Lung (tissue), 12 donors: ENCODE data around the gene EML1. TPM values are rescaled to one million over a fixed set of nuclear protein-coding genes. Genes with fewer than 3 reads are reported as not detected.

Source experiments
- ATAC-seq: fragments of 200-7000 bp; cut with Tn5 transposase; one replicate; pipeline ENCODE4 v1.9.1; 2020; ENCODE audit warnings: moderate number of reproducible peaks; ENCODE audit not compliant: insufficient read depth, low FRiP score
- DNase-seq, 3 donors: peaks; one replicate each; pipeline ENCODE4 v3.0.0-alpha.2; 2013 to 2017
- H3K27ac ChIP-seq, 2 donors: one replicate each; pipeline ENCODE4 v1.5.1; 2013; ENCODE audit warnings: mild to moderate bottlenecking in 2 of 2, moderate library complexity in 2 of 2, control low read depth in 1 of 2, inconsistent platforms in 1 of 2, low read depth in 1 of 2, low read length in 1 of 2
- H3K27me3 ChIP-seq, 3 donors: one replicate each; pipeline ENCODE4 v1.5.1; 2013; ENCODE audit warnings: low read length in 2 of 3; ENCODE audit not compliant: control insufficient read depth in 3 of 3, insufficient read depth in 3 of 3
- H3K36me3 ChIP-seq, 4 donors: one replicate each; pipeline ENCODE4 v1.5.1; 2013; ENCODE audit warnings: low read length in 4 of 4, mild to moderate bottlenecking in 1 of 4, moderate library complexity in 1 of 4; ENCODE audit not compliant: control insufficient read depth in 4 of 4, insufficient read depth in 4 of 4
- H3K4me1 ChIP-seq, 5 donors: one replicate each; pipeline ENCODE4 v1.5.1; 2013; ENCODE audit warnings: low read length in 5 of 5, mild to moderate bottlenecking in 2 of 5, moderate library complexity in 1 of 5; ENCODE audit not compliant: control insufficient read depth in 5 of 5, insufficient read depth in 5 of 5
- H3K4me3 ChIP-seq: one replicate; pipeline ENCODE4 v1.5.1; 2013; ENCODE audit warnings: mild to moderate bottlenecking, control low read depth, moderate library complexity
- H3K9ac ChIP-seq, 2 donors: one replicate each; pipeline ENCODE4 v1.5.1; 2013; ENCODE audit warnings: low read length in 2 of 2, control low read depth in 1 of 2; ENCODE audit not compliant: insufficient read depth in 1 of 2
- H3K9me3 ChIP-seq, 4 donors: one replicate each; pipeline ENCODE4 v1.5.1; 2013; ENCODE audit warnings: low read length in 3 of 4, mild to moderate bottlenecking in 1 of 4, moderate library complexity in 1 of 4; ENCODE audit not compliant: control insufficient read depth in 4 of 4, insufficient read depth in 3 of 4
- CTCF ChIP-seq: IDR thresholded peaks from 2 replicates; pipeline ENCODE4 v1.5.1; 2012; ENCODE audit warnings: mild to moderate bottlenecking; ENCODE audit errors: control extremely low read depth, extremely low read depth
- WGBS, 2 donors: extraction: QIAGEN DNeasy Blood & Tissue Kit; methylation state at CpG; one replicate each; pipeline ENCODE4 v1.1.7; 2013; 5-methylcytosine and 5-hydroxymethylcytosine counted together
- polyA plus RNA-seq, 2 donors: library from polyadenylated mRNA; stranded (reverse); fragments of 200-250 nt; gene quantifications; one replicate each; pipeline ENCODE4 v1.2.1, GENCODE V29; 2013
- total RNA-seq, 2 donors: library from RNA; depleted of rRNA in 1 of 2; stranded (reverse); fragments of >200 nt in 1 of 2; gene quantifications; one replicate each; pipeline ENCODE4 v1.2.1, GENCODE V29; 2014 to 2021
- donor health status: control.
- donor health status: control.
- donor health status: Bipolar disorder and iron deficiency.
- donor health status: healthy.
- donor health status: DM: yes; HTN: yes; CAD: no.

EML1 gene
- total and polyA plus RNA-seq, 4 donors, result 6.7 to 88.0 (median 22.8) TPM

GRCh38 chr14:99772371-99773283 lies 20.6 kb upstream of the EML1 start:
- H3K36me3 ChIP-seq, result no peaks in the 10 kb centered on the region
- ATAC-seq, result no peak
- H3K9ac ChIP-seq, result no peak overlapping the region
- DNase-seq, result no peak
- WGBS, 2 donors, result 82 to 89% methylated on average over 8 of the region's 8 CpGs
- H3K27ac ChIP-seq, result no peak overlapping the region
- no peak overlapping the region for H3K4me3 ChIP-seq
- TF ChIP-seq CTCF, result no peak
- no peaks in the 10 kb centered on the region for H3K4me1 ChIP-seq
- H3K9me3 ChIP-seq, result no peaks in the 10 kb centered on the region
- H3K27me3 ChIP-seq, result peaks cover 0 to 2% (median 0%) of the 10 kb centered on the region in 3 donors

- H3K27ac ChIP-seq, result no peak overlapping the region
- 86 to 89% methylated on average over 26 of the region's 26 CpGs for WGBS, 2 donors
- no peak overlapping the region for H3K4me3 ChIP-seq
- ATAC-seq, result no peak
- no peaks in the 10 kb centered on the region for H3K36me3 ChIP-seq
- H3K4me1 ChIP-seq, result no peaks in the 10 kb centered on the region
- TF ChIP-seq CTCF, result no peak
- peaks cover 0 to 6% (median 0%) of the 10 kb centered on the region in 4 donors for H3K9me3 ChIP-seq
- DNase-seq, result no peak
- H3K27me3 ChIP-seq, result peaks cover 0 to 2% (median 0%) of the 10 kb centered on the region in 3 donors
- no peak overlapping the region for H3K9ac ChIP-seq
Measured at GRCh38 chr14:99773521-99774497, 19.4 kb upstream of the EML1 start.

GRCh38 chr14:99774556-99775307 lies 18.5 kb upstream of the EML1 start:
- Histone ChIP-seq H3K4me3 (no peak overlapping the region), H3K27ac (no peak overlapping the region), H3K9ac (no peak overlapping the region), H3K4me1 (no peaks in the 10 kb centered on the region), H3K9me3 (peaks cover 0 to 9% (median 0%) of the 10 kb centered on the region in 4 donors), H3K36me3 (no peaks in the 10 kb centered on the region), H3K27me3 (peaks cover 0 to 2% (median 0%) of the 10 kb centered on the region in 3 donors)
- no peak for TF ChIP-seq CTCF
- DNase-seq (peak; percentile 73 to 79 (median 79)), ATAC-seq (no peak)
- 62 to 64% methylated on average over 6 of the region's 6 CpGs for WGBS, 2 donors
